Suppressor macrophage (primary cell): ENCODE results near the gene ITGB6.

Source experiments
- DNase-seq, 4 experiments: peaks; one replicate each; pipeline ENCODE4 v3.0.0-alpha.2; 2020 to 2022

ITGB6 gene

GRCh38 chr2:160221391-160222276 lies 21.6 kb upstream of the ITGB6 start:
- DNase-seq, result no peak

GRCh38 chr2:160220545-160221009 lies 20.5 kb upstream of the ITGB6 start:
- no peak for DNase-seq

GRCh38 chr2:160220026-160220425 lies 20.0 kb upstream of the ITGB6 start:
- no peak for DNase-seq

GRCh38 chr2:160214461-160215445 lies 14.7 kb upstream of the ITGB6 start:
- no peak for DNase-seq

DNA sequence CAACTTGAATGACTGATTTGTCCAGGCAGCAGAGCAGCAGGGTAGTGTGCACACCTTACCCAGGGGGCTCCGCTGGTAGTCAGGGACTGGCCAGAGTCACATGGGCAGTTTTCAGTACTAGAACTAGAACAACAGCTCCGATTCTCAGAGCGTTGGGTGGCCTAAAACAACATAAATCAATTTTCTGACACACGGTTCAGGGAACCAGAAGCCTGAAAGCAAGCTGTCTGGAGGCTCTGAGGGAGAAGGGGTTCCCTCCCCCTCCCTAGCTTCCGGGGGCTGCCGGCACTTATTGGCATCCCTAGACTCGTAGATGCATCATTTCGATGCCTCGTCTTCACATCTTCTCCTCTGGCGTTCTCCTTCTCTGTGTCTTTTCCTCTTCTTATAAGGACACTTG lies 13.4 kb upstream of the ITGB6 start:
- no peak for DNase-seq

- DNase-seq, result peak; percentile 81 to 91 (median 86)
These were observed 10.6 kb upstream of the ITGB6 start for GRCh38 chr2:160210599-160211138.

DNA sequence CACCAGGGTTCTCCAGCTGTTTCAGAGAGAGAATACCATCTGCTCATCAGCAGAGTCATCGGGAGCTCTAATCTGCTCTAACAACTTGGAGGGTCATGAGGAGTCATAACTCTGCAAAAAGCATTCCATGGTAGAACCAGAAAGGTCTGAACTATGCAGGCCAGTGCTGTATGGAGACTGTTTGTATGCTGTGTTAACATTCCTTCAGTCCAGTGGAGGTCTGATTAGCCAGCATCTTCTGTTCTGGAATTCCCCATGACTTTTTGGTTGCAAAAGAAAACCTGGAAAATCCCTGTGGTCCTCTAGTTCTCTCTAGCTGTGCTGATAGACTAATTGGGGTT lies 9.4 kb upstream of the ITGB6 start:
- peak; percentile 11 to 58 (median 49) for DNase-seq

- DNase-seq, result peak in 3 of 4 experiments; percentile 15 to 38 (median 38)
These were observed 8.8 kb upstream of the ITGB6 start for GRCh38 chr2:160208655-160209515.

GRCh38 chr2:160207804-160208654 lies 8.0 kb upstream of the ITGB6 start:
- peak; percentile 84 to 95 (median 92) for DNase-seq

GRCh38 chr2:160207271-160207670 lies 7.2 kb upstream of the ITGB6 start:
- no peak for DNase-seq

DNA sequence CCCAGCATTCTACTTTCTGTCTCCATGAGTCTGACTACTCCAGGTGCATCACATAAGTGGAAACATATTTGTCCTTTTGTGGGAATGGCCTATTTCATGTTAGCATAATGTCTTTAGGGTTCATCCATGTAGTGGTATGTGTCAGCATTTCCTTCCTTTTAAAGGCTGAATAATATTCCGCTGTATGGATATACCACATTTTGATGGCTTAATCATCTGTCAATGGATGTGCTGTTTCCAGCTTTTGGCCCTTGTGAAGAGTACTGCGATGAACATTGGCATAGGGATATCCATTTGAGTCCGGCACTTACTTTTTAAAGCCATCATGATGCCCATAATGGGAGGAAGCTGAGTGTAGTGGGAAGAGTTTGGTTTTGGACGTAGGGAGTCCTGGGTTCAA lies 6.4 kb upstream of the ITGB6 start:
- DNase-seq, result no peak

GRCh38 chr2:160205505-160205904 lies 5.4 kb upstream of the ITGB6 start:
- no peak for DNase-seq

DNA sequence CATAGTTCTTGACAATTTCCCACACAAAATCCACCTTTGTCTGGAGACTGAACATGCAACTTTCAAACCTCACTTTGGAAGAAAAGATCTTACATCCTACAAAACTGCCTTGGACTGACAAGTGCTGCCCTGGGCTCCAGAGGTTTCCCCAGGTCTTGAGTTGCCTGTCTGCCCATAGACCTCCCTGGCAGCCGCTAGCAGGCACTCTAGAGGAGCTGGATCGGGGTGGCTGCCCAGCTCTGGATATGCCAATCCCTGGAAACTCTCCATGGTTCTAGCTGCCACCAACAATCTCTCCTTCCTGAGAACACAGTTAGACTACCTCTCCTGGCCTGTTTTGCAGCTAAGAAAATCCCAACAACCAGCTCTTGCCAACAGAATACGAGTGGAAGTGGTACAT lies 3.4 kb upstream of the ITGB6 start:
- no peak for DNase-seq

DNA sequence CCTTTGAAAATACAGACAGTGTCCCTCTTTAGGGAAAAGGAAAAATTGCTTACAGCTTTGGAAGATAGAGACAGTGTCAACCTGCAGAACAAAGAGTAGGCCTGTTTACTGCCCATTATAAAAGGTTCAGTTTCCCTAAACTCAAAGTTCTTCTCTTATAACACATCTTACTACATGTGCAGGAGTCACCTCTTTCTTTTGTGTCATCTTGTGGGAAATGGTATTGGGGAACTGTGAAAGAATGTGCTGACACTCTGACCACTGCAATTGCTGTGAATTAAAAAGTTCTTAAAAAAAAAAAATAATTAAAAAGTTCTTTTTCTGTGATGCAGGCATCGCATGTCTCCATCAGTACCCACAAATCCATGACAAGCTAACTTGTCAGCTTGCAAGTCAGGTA lies 2.9 kb upstream of the ITGB6 start:
- peak in 1 of 4 experiments; percentile 17 for DNase-seq

- no peak for DNase-seq
These were observed 1.9 kb upstream of the ITGB6 start for GRCh38 chr2:160201849-160202539.

- DNase-seq, result no peak
These were observed 849 bp upstream of the ITGB6 start for GRCh38 chr2:160200921-160201320.

DNA sequence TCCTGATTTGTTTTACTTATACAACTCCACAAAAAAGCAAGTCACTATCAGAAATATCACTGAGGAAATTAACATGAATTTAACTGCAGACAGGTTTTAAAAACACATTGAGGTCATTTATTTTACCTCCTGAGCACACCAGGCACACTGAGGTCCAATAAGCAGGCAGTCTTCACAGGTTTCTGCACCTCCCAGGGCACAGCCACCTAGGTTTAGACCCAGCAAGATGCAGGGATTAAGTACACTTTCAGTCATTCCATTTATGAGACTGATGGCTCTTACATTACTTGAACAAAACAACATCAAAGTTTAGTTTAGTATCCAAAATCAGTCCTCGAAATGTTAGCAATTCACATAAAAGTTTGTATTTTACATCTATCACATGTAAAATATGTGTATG lies 1.0 kb downstream of the ITGB6 start:
- no peak for DNase-seq

GRCh38 chr2:160197587-160197986 lies 2.5 kb downstream of the ITGB6 start:
- no peak for DNase-seq

DNA sequence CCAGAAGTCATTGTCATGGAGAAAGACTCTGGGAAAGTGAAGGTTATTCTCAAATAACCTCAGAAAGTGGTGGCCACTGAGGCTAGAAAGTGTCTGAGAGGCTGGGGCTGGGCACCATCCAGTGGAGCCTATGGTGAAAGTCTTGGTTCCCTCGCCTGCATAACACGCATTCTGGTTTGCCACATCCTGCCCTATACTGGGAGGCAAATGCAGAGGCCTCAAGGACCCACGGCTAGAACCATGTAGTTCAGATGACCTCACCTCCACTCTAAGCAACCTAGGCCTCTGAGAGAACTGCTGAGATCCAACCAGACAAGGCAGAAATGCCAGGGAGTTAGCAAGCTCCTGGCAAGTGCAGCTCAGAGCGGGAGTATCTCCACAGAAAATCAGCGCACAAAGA lies 5.1 kb downstream of the ITGB6 start:
- no peak for DNase-seq

DNA sequence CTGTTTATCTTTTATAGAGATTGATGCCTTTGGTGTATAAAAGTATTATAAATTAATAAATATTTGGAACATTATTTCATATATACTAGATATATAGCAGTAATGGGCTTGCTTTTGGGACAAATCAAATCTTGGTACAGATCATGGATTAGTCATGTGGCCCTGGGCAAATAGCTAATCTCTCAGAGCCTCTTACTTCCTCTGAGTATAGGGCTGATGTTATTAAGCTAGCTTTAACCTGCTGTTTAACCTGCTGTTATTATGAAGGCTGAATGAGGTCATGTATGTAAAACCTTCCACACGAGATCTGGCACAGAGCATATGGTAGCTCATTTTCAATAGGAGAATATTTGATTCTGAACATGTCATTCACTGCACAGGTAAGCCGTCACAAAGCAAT lies 5.7 kb downstream of the ITGB6 start:
- no peak for DNase-seq
